Measurements from ENCODE around the gene PNMA1.

Gene PNMA1

GRCh38 chr14:73746520-73747378 lies 32.6 kb upstream of the PNMA1 start:
- Histone ChIP-seq H3K4me2 (ENCODE audit: low read length) (no peak overlapping the region), H3K9ac (ENCODE audit: low read length) (no peak overlapping the region), H4K20me1 (ENCODE audit: insufficient read depth, low read length) (peaks cover 99% of the 10 kb centered on the region), H3K27ac (ENCODE audit: low read length) (no peak overlapping the region), H3K36me3 (replicated peaks; ENCODE audit: low read depth, low read length) (peaks cover 20% of the 10 kb centered on the region), H3K4me3 (ENCODE audit: low read length) (no peak overlapping the region), H3K27me3 (ENCODE audit: low read depth, low read length) (no peaks in the 10 kb centered on the region), H2AFZ (ENCODE audit: low read depth, low read length) (no peak overlapping the region), H3K9me3 (ENCODE audit: insufficient read depth, low read length) (no peaks in the 10 kb centered on the region), H3K79me2 (ENCODE audit: low read length) (peaks cover 100% of the 10 kb centered on the region), H3K4me1 (ENCODE audit: low read length) (peaks cover 48% of the 10 kb centered on the region)
- TF ChIP-seq CTCF (IDR thresholded peaks at IDR 0.05; ENCODE audit: low read depth, low read length) (no peak), EZH2phosphoT487 (IDR thresholded peaks at IDR 0.05; ENCODE audit: low read depth) (no peak)

- Histone ChIP-seq H3K27ac (ENCODE audit: low read length) (no peak overlapping the region), H3K9me3 (ENCODE audit: insufficient read depth, low read length) (no peaks in the 10 kb centered on the region), H3K4me1 (ENCODE audit: low read length) (peaks cover 45% of the 10 kb centered on the region), H3K9ac (ENCODE audit: low read length) (no peak overlapping the region), H3K79me2 (ENCODE audit: low read length) (peaks cover 100% of the 10 kb centered on the region), H4K20me1 (ENCODE audit: insufficient read depth, low read length) (peaks cover 99% of the 10 kb centered on the region), H3K4me3 (ENCODE audit: low read length) (no peak overlapping the region), H3K27me3 (ENCODE audit: low read depth, low read length) (no peaks in the 10 kb centered on the region), H3K36me3 (replicated peaks; ENCODE audit: low read depth, low read length) (peaks cover 14% of the 10 kb centered on the region), H3K4me2 (ENCODE audit: low read length) (no peak overlapping the region), H2AFZ (ENCODE audit: low read depth, low read length) (no peak overlapping the region)
- TF ChIP-seq CTCF (IDR thresholded peaks at IDR 0.05; ENCODE audit: low read depth, low read length) (no peak), EZH2phosphoT487 (IDR thresholded peaks at IDR 0.05; ENCODE audit: low read depth) (no peak)
Observed at GRCh38 chr14:73745571-73746519, 31.7 kb upstream of the PNMA1 start.

- TF ChIP-seq CTCF (IDR thresholded peaks at IDR 0.05; ENCODE audit: low read depth, low read length), result no peak
- TF ChIP-seq EZH2phosphoT487 (IDR thresholded peaks at IDR 0.05; ENCODE audit: low read depth), result no peak
- Histone ChIP-seq H3K27me3 (ENCODE audit: low read depth, low read length) (no peaks in the 10 kb centered on the region), H3K4me2 (ENCODE audit: low read length) (no peak overlapping the region), H3K36me3 (replicated peaks; ENCODE audit: low read depth, low read length) (peaks cover 6% of the 10 kb centered on the region), H3K9me3 (ENCODE audit: insufficient read depth, low read length) (no peaks in the 10 kb centered on the region), H2AFZ (ENCODE audit: low read depth, low read length) (no peak overlapping the region), H3K27ac (ENCODE audit: low read length) (no peak overlapping the region), H3K79me2 (ENCODE audit: low read length) (peaks cover 100% of the 10 kb centered on the region), H4K20me1 (ENCODE audit: insufficient read depth, low read length) (peaks cover 99% of the 10 kb centered on the region), H3K4me3 (ENCODE audit: low read length) (no peak overlapping the region), H3K4me1 (ENCODE audit: low read length) (peaks cover 45% of the 10 kb centered on the region), H3K9ac (ENCODE audit: low read length) (no peak overlapping the region)
Observed at GRCh38 chr14:73744874-73745529, 30.8 kb upstream of the PNMA1 start.

Data from OCI-LY3 (cell line).